Sigmoid colon (tissue), 7 donors: Measurements from ENCODE around the gene OVAAL. TPM values are rescaled to one million over a fixed set of nuclear protein-coding genes. Genes with fewer than 3 reads are reported as not detected.

ENCODE experiments used
- DNase-seq: peaks from one replicate; pipeline ENCODE4 v3.0.0-alpha.2; 2019
- H3K27ac ChIP-seq, 4 donors: fragments of 200-600 bp; sonication (generic); one replicate each; pipeline ENCODE4 v1.5.1; 2016 to 2019; ENCODE audit warnings: mild to moderate bottlenecking in 1 of 4
- H3K27me3 ChIP-seq, 3 donors: fragments of 200-600 bp; sonication (generic); one replicate each; pipeline ENCODE4 v1.5.1; 2019; ENCODE audit warnings: mild to moderate bottlenecking in 1 of 3
- H3K36me3 ChIP-seq, 4 donors: fragments of 200-600 bp; sonication (generic); one replicate each; pipeline ENCODE4 v1.5.1; 2016 to 2019
- H3K4me1 ChIP-seq, 4 donors: fragments of 200-600 bp; sonication (generic); one replicate each; pipeline ENCODE4 v1.5.1; 2017 to 2019
- H3K4me3 ChIP-seq, 4 donors: fragments of 200-600 bp; sonication (generic); one replicate each; pipeline ENCODE4 v1.5.1; 2017 to 2019; ENCODE audit warnings: mild to moderate bottlenecking in 2 of 4, moderate library complexity in 1 of 4
- H3K9me3 ChIP-seq, 4 donors: fragments of 200-600 bp in 3 of 4; sonication (generic) in 3 of 4; one replicate each; pipeline versions ENCODE4 v1.5.1 to v1.6.1; 2013 to 2019
- EP300 ChIP-seq, 4 donors: sonication (generic); formaldehyde crosslinking; IDR thresholded peaks; one replicate each; pipeline ENCODE4 v1.6.1; 2017; ENCODE audit warnings: antibody characterized with exemption in 4 of 4
- POLR2A ChIP-seq, 2 donors: fragments of 450-650 bp; IDR thresholded peaks; one replicate each; pipeline ENCODE4 v1.6.1; 2016; ENCODE audit warnings: antibody characterized with exemption in 2 of 2, mild to moderate bottlenecking in 2 of 2, moderate library complexity in 2 of 2
- POLR2AphosphoS5 ChIP-seq, 4 donors: sonication (generic); formaldehyde crosslinking; IDR thresholded peaks; one replicate each; pipeline ENCODE4 v1.6.1; 2017; ENCODE audit warnings: antibody characterized with exemption in 4 of 4
- WGBS, 2 donors: extraction: QIAGEN DNeasy Blood & Tissue Kit; methylation state at CpG; one replicate each; pipeline ENCODE4 v1.1.7; 2013; 5-methylcytosine and 5-hydroxymethylcytosine counted together
- intact Hi-C: fragments of 100-400 bp; cut with DNase I; formaldehyde crosslinking; loops from one replicate; pipeline ENCODE4 v1.15.1; 2023
- polyA plus RNA-seq, 3 donors: library from polyadenylated mRNA; stranded (reverse); fragments of 200-250 nt; gene quantifications; one replicate each; pipeline ENCODE4 v1.2.3, GENCODE V29; 2013
- total RNA-seq, 4 donors: library from RNA; depleted of rRNA; stranded (reverse); fragments of >200 nt; gene quantifications; one replicate each; pipeline ENCODE4 v1.1.0, GENCODE V29; 2016
- TF ChIP-seq, protein P1 (sequence below), 4 experiments: fragments of 450-650 bp in 3 of 4; fragments of 200-600 bp in 1 of 4; IDR thresholded peaks; one replicate each; pipeline ENCODE4 v1.5.1; 2016 to 2019; ENCODE audit warnings: antibody characterized with exemption in 4 of 4, mild to moderate bottlenecking in 3 of 4, moderate library complexity in 2 of 4
- donor health status: healthy with polysubstance abuse.
- donor health status: Bipolar disorder and iron deficiency.
- donor health status: healthy.

The OVAAL gene
- total and polyA plus RNA-seq, 7 donors: not detected

GRCh38 chr1:180542113-180542837, 16.5 kb upstream of the OVAAL start:
- 69 to 70% methylated on average over 9 of the region's 9 CpGs for WGBS, 2 donors
- TF ChIP-seq POLR2A (IDR thresholded peaks at IDR 0.05) (no peak), POLR2AphosphoS5 (IDR thresholded peaks at IDR 0.05) (no peak), EP300 (IDR thresholded peaks at IDR 0.05) (no peak)
- TF ChIP-seq, protein P1, sequence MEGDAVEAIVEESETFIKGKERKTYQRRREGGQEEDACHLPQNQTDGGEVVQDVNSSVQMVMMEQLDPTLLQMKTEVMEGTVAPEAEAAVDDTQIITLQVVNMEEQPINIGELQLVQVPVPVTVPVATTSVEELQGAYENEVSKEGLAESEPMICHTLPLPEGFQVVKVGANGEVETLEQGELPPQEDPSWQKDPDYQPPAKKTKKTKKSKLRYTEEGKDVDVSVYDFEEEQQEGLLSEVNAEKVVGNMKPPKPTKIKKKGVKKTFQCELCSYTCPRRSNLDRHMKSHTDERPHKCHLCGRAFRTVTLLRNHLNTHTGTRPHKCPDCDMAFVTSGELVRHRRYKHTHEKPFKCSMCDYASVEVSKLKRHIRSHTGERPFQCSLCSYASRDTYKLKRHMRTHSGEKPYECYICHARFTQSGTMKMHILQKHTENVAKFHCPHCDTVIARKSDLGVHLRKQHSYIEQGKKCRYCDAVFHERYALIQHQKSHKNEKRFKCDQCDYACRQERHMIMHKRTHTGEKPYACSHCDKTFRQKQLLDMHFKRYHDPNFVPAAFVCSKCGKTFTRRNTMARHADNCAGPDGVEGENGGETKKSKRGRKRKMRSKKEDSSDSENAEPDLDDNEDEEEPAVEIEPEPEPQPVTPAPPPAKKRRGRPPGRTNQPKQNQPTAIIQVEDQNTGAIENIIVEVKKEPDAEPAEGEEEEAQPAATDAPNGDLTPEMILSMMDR (IDR thresholded peaks at IDR 0.05): no peak
- no peaks in the 10 kb centered on the region for H3K9me3 ChIP-seq
- no peak for DNase-seq
- no peaks in the 10 kb centered on the region for H3K27me3 ChIP-seq
- no peaks in the 10 kb centered on the region for H3K36me3 ChIP-seq
- H3K4me3 ChIP-seq: no peak overlapping the region
- intact Hi-C loops: no loop called here
- peaks cover 0 to 16% (median 12%) of the 10 kb centered on the region in 4 donors for H3K4me1 ChIP-seq
- peak overlapping the region in 3 of 4 donors; percentile 29 to 69 (median 39) for H3K27ac ChIP-seq

DNA sequence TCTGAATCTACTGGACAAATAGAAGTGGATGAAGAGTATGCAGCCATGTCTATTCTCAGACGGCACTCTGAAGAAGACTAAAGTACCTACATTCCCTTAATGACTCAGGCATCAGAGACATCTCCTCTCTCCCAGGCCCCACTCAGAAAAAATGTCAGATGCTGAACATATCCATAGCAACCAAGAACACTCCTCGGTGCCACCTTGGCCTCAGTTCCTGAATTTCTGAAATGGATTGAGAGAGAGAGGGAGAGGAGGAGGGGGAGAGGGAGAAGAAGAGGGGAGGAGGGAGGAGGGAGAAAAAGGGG, 16.0 kb upstream of the OVAAL start:
- H3K4me1 ChIP-seq: peaks cover 0 to 16% (median 12%) of the 10 kb centered on the region in 4 donors
- intact Hi-C loops: no loop called here
- WGBS, 2 donors: 66 to 71% methylated on average over 2 of the region's 2 CpGs
- H3K27ac ChIP-seq: peak overlapping the region in 3 of 4 donors; percentile 29 to 69 (median 39)
- no peaks in the 10 kb centered on the region for H3K27me3 ChIP-seq
- H3K4me3 ChIP-seq: no peak overlapping the region
- TF ChIP-seq, protein P1 (IDR thresholded peaks at IDR 0.05): no peak
- no peak for TF ChIP-seq POLR2A (IDR thresholded peaks at IDR 0.05)
- TF ChIP-seq EP300 (IDR thresholded peaks at IDR 0.05): no peak
- no peak for TF ChIP-seq POLR2AphosphoS5 (IDR thresholded peaks at IDR 0.05)
- no peak for DNase-seq
- no peaks in the 10 kb centered on the region for H3K36me3 ChIP-seq
- H3K9me3 ChIP-seq: no peaks in the 10 kb centered on the region

DNA sequence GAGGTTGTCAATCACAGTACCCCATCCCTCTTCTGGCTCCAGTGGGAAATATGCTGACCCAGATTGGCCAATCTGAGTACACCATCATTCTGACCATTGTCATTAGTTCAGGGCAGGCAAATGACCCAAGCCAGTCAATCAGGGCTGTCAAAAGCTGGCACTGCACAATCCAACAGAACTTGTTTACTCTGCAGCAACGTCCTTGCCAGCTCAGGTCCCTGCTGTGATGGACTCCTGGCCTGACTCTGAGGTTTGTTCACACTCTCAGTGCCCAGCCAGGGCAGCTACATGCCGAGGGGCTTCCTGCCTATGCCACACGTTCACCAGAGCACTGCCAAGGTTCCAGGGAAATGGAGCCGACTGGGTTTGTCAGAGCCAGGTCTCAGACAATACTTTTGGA, 14.7 kb upstream of the OVAAL start:
- Histone ChIP-seq H3K9me3 (no peaks in the 10 kb centered on the region), H3K27ac (peak overlapping the region in 1 of 4 donors; percentile 69), H3K4me3 (no peak overlapping the region), H3K36me3 (no peaks in the 10 kb centered on the region), H3K27me3 (no peaks in the 10 kb centered on the region), H3K4me1 (peaks cover 0 to 16% (median 12%) of the 10 kb centered on the region in 4 donors)
- DNase-seq: no peak
- intact Hi-C loops: no loop called here
- TF ChIP-seq, protein P1 (IDR thresholded peaks at IDR 0.05): no peak
- no peak for TF ChIP-seq POLR2A (IDR thresholded peaks at IDR 0.05)
- TF ChIP-seq POLR2AphosphoS5 (IDR thresholded peaks at IDR 0.05): no peak
- no peak for TF ChIP-seq EP300 (IDR thresholded peaks at IDR 0.05)
- 76 to 85% methylated on average over 4 of the region's 4 CpGs for WGBS, 2 donors

DNA sequence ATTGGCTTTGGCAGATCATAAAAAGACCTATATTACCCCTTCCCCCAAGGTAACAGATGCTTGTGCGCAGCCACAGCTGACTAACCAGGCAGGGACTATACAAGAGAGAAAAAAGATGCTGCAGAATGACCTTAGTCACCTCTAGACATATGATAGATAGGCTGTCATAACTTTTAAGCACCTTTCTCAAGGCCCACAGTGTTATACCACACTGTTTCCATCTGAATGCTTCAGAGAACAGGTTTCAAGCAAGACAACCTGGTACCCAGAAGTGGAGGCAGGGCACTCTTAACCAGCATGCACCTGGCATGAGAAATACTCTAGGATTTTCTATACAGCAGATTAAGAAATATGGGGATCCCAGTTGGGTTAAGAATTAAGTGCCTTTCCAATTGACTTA, 12.8 kb upstream of the OVAAL start:
- Histone ChIP-seq H3K36me3 (no peaks in the 10 kb centered on the region), H3K27ac (no peak overlapping the region), H3K4me1 (peaks cover 0 to 16% (median 12%) of the 10 kb centered on the region in 4 donors), H3K27me3 (no peaks in the 10 kb centered on the region), H3K9me3 (no peaks in the 10 kb centered on the region), H3K4me3 (no peak overlapping the region)
- no peak for DNase-seq
- 93 to 98% methylated on average over 1 of the region's 1 CpG for WGBS, 2 donors
- TF ChIP-seq EP300 (IDR thresholded peaks at IDR 0.05) (no peak), POLR2AphosphoS5 (IDR thresholded peaks at IDR 0.05) (no peak), POLR2A (IDR thresholded peaks at IDR 0.05) (no peak)
- TF ChIP-seq, protein P1 (IDR thresholded peaks at IDR 0.05): no peak
- intact Hi-C loops: no loop called here
